Left lung (tissue), 10 donors: ENCODE results near the gene GPR107. TPM values are rescaled to one million over a fixed set of nuclear protein-coding genes. Genes with fewer than 3 reads are reported as not detected.

ENCODE experiments used
- ATAC-seq: fragments of 200-7000 bp; cut with Tn5 transposase; one replicate; pipeline ENCODE4 v1.9.1; 2020; ENCODE audit warnings: moderate library complexity
- DNase-seq, 4 donors: peaks; one replicate each; pipeline ENCODE4 v3.0.0-alpha.2; 2013 to 2020
- H3K27ac ChIP-seq, 2 donors: fragments of 200-600 bp; sonication (generic) in 1 of 2; one replicate each; pipeline versions ENCODE4 v1.5.0 to v1.8.0; 2020 to 2021
- H3K27me3 ChIP-seq, 2 donors: fragments of 200-600 bp; sonication (generic) in 1 of 2; one replicate each; pipeline versions ENCODE4 v1.5.0 to v1.8.0; 2020 to 2021
- H3K36me3 ChIP-seq, 2 donors: fragments of 200-600 bp; sonication (generic) in 1 of 2; one replicate each; pipeline versions ENCODE4 v1.5.0 to v1.8.0; 2020 to 2021
- H3K4me1 ChIP-seq, 2 donors: fragments of 200-600 bp; one replicate each; pipeline ENCODE4 v1.8.0; 2021
- H3K4me3 ChIP-seq, 2 donors: fragments of 200-600 bp; sonication (generic) in 1 of 2; one replicate each; pipeline versions ENCODE4 v1.5.0 to v1.8.0; 2020 to 2021; ENCODE audit warnings: mild to moderate bottlenecking in 1 of 2
- H3K9me3 ChIP-seq, 2 donors: fragments of 200-600 bp; sonication (generic) in 1 of 2; one replicate each; pipeline versions ENCODE4 v1.5.0 to v1.8.0; 2020 to 2021
- CTCF ChIP-seq, 2 donors: fragments of 200-600 bp; sonication (generic) in 1 of 2; IDR thresholded peaks; one replicate each; pipeline versions ENCODE4 v1.5.0 to v1.8.0; 2021; ENCODE audit warnings: antibody characterized with exemption in 2 of 2
- intact Hi-C, 2 donors: fragments of 100-400 bp; cut with DNase I; formaldehyde crosslinking; loops; one replicate each; pipeline versions ENCODE4 v1.11.2 to v1.14.2; 2022
- polyA plus RNA-seq, 6 donors: library from polyadenylated mRNA; unstranded; fragments of 120-200 nt; gene quantifications; one replicate each; pipeline ENCODE4 v1.2.1, GENCODE V29; 2013; ENCODE audit not compliant: insufficient read length in 6 of 6
- total RNA-seq, 2 donors: library from RNA; stranded (reverse); fragmentation: NEBNext Ultra II Directional; extraction: Animal tissue kit (Norgen Biotek cat#: 25700); gene quantifications; one replicate each; pipeline ENCODE4 v1.2.1, GENCODE V29; 2021
- donor health status: DM: no; HTN: yes; CAD: no.
- donor health status: DM: no; HTN: no; CAD: no.

GPR107 gene
- total and polyA plus RNA-seq, 8 donors, result 43.0 to 52.4 (median 47.6) TPM

GRCh38 chr9:130106860-130107233, 53.1 kb downstream of the GPR107 start:
- no peak overlapping the region for H3K4me3 ChIP-seq
- H3K27ac ChIP-seq, result no peak overlapping the region
- no peak for ATAC-seq
- no peaks in the 10 kb centered on the region for H3K27me3 ChIP-seq
- H3K4me1 ChIP-seq, result no peaks in the 10 kb centered on the region
- no peak for TF ChIP-seq CTCF (IDR thresholded peaks at IDR 0.05)
- intact Hi-C loops, result loop anchor here in 1 of 2 donors (5.0 kb wide), 1 partner anchor 130 kb away; no protein-coding TSS in a partner anchor
- DNase-seq, result no peak
- peaks cover 0 to 94% of the 10 kb centered on the region in 2 donors for H3K36me3 ChIP-seq
- no peaks in the 10 kb centered on the region for H3K9me3 ChIP-seq

- no peak overlapping the region for H3K4me3 ChIP-seq
- no peaks in the 10 kb centered on the region for H3K4me1 ChIP-seq
- no peaks in the 10 kb centered on the region for H3K9me3 ChIP-seq
- H3K36me3 ChIP-seq, result peaks cover 0 to 94% of the 10 kb centered on the region in 2 donors
- TF ChIP-seq CTCF (IDR thresholded peaks at IDR 0.05), result peak; percentile 65 to 80
- no peaks in the 10 kb centered on the region for H3K27me3 ChIP-seq
- intact Hi-C loops, result loop anchor here in 1 of 2 donors (5.0 kb wide), 1 partner anchor 130 kb away; no protein-coding TSS in a partner anchor
- no peak overlapping the region for H3K27ac ChIP-seq
- ATAC-seq (peak; percentile 91), DNase-seq (peak in 3 of 4 donors; percentile 69 to 83 (median 77))
These were observed 53.6 kb downstream of the GPR107 start for GRCh38 chr9:130107234-130107861.

GRCh38 chr9:130107955-130108354, 54.2 kb downstream of the GPR107 start:
- no peaks in the 10 kb centered on the region for H3K4me1 ChIP-seq
- intact Hi-C loops, result loop anchor here in 1 of 2 donors (5.0 kb wide), 1 partner anchor 129 kb away; no protein-coding TSS in a partner anchor
- no peak for ATAC-seq
- H3K27ac ChIP-seq, result no peak overlapping the region
- no peaks in the 10 kb centered on the region for H3K27me3 ChIP-seq
- H3K36me3 ChIP-seq, result peaks cover 0 to 94% of the 10 kb centered on the region in 2 donors
- no peak for DNase-seq
- H3K9me3 ChIP-seq, result no peaks in the 10 kb centered on the region
- no peak for TF ChIP-seq CTCF (IDR thresholded peaks at IDR 0.05)
- H3K4me3 ChIP-seq, result no peak overlapping the region

GRCh38 chr9:130110166-130110565, 56.5 kb downstream of the GPR107 start:
- intact Hi-C loops, result no loop called here
- no peaks in the 10 kb centered on the region for H3K4me1 ChIP-seq
- H3K4me3 ChIP-seq, result no peak overlapping the region
- peaks cover 0 to 79% of the 10 kb centered on the region in 2 donors for H3K36me3 ChIP-seq
- H3K27ac ChIP-seq, result no peak overlapping the region
- no peaks in the 10 kb centered on the region for H3K9me3 ChIP-seq
- no peak for TF ChIP-seq CTCF (IDR thresholded peaks at IDR 0.05)
- H3K27me3 ChIP-seq, result no peaks in the 10 kb centered on the region
- ATAC-seq, result no peak
- DNase-seq, result no peak

GRCh38 chr9:130110596-130111021, 56.9 kb downstream of the GPR107 start:
- H3K36me3 ChIP-seq, result peaks cover 0 to 79% of the 10 kb centered on the region in 2 donors
- DNase-seq, result no peak
- intact Hi-C loops, result no loop called here

More at GRCh38 chr9:130110596-130111021, 56.9 kb downstream of the GPR107 start:
- no peak for TF ChIP-seq CTCF (IDR thresholded peaks at IDR 0.05)
- Histone ChIP-seq H3K27me3 (no peaks in the 10 kb centered on the region), H3K27ac (no peak overlapping the region), H3K4me3 (no peak overlapping the region), H3K4me1 (no peaks in the 10 kb centered on the region), H3K9me3 (no peaks in the 10 kb centered on the region)
- ATAC-seq, result no peak
